ENCODE data around the gene TRAPPC3L. TPM values are rescaled to one million over a fixed set of nuclear protein-coding genes. Genes with fewer than 3 reads are reported as not detected.

Gene TRAPPC3L
- total RNA-seq, 1 experiment from 2014 or later, result 0.17 TPM

Other genes with a start within 250 kb of the TRAPPC3L start
- gene DSE, start 174.7 kb downstream of the TRAPPC3L start, total RNA-seq (2014; rRNA removed; shearing (Covaris generic)), result 58.6 and 67.1 TPM in 2 replicates
- gene CALHM6, start 84.3 kb downstream of the TRAPPC3L start, total RNA-seq (2014; rRNA removed; shearing (Covaris generic)), result 0.91 TPM in 1 of 2 replicates, not detected in the other
- gene CALHM5, start 34.0 kb downstream of the TRAPPC3L start, total RNA-seq (2014; rRNA removed; shearing (Covaris generic)), result 7.1 and 8.7 TPM in 2 replicates
- 0.39 TPM in 1 of 2 replicates, not detected in the other for gene CALHM4, start 8.1 kb upstream of the TRAPPC3L start, total RNA-seq (2014; rRNA removed; shearing (Covaris generic))
- 31.0 and 32.5 TPM in 2 replicates for gene RWDD1, start 25.8 kb upstream of the TRAPPC3L start, total RNA-seq (2014; rRNA removed; shearing (Covaris generic))
- 0.06 and 0.27 TPM in 2 replicates for gene RSPH4A, start 70.8 kb upstream of the TRAPPC3L start, total RNA-seq (2014; rRNA removed; shearing (Covaris generic))
- 9.9 and 10.7 TPM in 2 replicates for gene ZUP1, start 123.1 kb upstream of the TRAPPC3L start, total RNA-seq (2014; rRNA removed; shearing (Covaris generic))
- 2.6 and 3.4 TPM in 2 replicates for gene KPNA5, start 135.5 kb upstream of the TRAPPC3L start, total RNA-seq (2014; rRNA removed; shearing (Covaris generic))
- not detected in 2 replicates for gene FAM162B, start 220.0 kb upstream of the TRAPPC3L start, total RNA-seq (2014; rRNA removed; shearing (Covaris generic))